ENCODE results near the gene EHD4. TPM values are rescaled to one million over a fixed set of nuclear protein-coding genes. Genes with fewer than 3 reads are reported as not detected.
A peak's percentile ranks its signal among the peaks of the same experiment; 100 is the strongest.

Gene EHD4
- total RNA-seq, 2 donors from 2014 or later: 30.3 to 40.0 TPM

DNA sequence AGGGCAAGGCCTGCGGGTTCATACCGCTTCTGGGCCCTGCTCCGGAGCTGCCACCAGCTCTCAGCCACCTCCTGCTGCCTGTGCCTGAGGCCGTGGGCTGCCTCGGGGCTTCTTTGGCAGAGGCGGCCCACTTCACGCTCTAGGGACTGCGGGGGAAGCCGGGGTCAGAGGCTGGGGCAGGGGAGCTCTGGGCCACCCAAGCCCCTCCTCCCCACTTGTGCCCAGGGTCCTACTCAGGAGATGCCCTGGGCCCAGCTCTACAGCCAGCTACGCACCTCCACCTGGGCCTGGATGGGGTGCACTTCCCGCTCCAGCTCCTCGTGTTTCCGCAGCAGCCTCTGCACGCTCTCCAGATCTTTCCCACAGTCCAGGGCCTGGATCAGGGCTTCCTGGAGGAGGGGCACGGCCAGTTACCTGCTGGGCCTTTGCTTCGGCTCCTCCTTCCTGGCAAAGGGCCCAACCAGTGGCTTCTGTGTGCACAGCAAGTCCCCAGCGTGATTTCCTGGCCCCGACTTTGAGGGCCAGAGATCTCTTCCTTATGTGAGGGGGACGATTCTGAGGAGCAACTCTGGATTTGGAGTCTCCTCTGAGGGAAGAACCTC, 109.7 kb downstream of the EHD4 start:
- Histone ChIP-seq H3K4me3 (no peak overlapping the region), H3K36me3 (no peaks in the 10 kb centered on the region), H3K27ac (no peak overlapping the region), H3K9me3 (no peaks in the 10 kb centered on the region), H3K9ac (ENCODE audit: low read depth in 2 of 2, low read length in 2 of 2) (no peak overlapping the region), H3K27me3 (no peaks in the 10 kb centered on the region), H3K4me1 (no peaks in the 10 kb centered on the region)
- intact Hi-C loops (cut with DNase I): no loop called here
- TF ChIP-seq, protein P1, sequence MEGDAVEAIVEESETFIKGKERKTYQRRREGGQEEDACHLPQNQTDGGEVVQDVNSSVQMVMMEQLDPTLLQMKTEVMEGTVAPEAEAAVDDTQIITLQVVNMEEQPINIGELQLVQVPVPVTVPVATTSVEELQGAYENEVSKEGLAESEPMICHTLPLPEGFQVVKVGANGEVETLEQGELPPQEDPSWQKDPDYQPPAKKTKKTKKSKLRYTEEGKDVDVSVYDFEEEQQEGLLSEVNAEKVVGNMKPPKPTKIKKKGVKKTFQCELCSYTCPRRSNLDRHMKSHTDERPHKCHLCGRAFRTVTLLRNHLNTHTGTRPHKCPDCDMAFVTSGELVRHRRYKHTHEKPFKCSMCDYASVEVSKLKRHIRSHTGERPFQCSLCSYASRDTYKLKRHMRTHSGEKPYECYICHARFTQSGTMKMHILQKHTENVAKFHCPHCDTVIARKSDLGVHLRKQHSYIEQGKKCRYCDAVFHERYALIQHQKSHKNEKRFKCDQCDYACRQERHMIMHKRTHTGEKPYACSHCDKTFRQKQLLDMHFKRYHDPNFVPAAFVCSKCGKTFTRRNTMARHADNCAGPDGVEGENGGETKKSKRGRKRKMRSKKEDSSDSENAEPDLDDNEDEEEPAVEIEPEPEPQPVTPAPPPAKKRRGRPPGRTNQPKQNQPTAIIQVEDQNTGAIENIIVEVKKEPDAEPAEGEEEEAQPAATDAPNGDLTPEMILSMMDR (IDR thresholded peaks at IDR 0.05): no peak
- DNase-seq: peak; percentile 83

DNA sequence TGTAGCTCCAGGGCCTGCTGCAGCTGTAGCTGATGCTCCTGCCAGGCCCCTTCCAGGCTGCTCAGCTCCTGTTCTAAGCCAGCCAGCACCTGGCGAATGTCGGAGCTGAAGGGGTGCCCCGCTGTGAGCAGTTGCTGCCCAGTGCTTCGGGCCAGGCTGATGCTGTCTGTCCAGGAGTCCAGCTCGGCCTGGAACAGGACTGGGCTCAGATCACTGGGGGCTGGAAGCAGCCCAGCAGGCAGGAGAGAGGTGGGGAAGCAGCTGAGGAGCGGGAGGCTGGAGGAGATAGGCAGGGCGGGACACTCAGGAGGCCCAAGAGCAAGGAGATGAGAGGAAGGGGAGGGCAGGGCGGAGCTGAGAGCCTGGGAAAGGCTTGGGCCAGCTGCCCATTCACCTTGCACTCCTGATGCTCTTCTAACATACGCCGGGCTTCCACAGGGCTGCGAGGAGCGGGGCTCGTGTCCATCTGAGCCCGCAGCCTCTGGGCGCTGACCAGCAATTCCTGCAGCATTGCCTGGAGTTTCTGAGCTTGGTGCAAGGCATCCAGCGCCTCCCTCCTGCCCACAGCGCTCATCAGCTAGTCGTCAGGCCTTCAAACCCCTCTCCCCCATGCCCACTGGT, 110.5 kb downstream of the EHD4 start:
- H3K36me3 ChIP-seq: no peaks in the 10 kb centered on the region
- H3K27ac ChIP-seq: no peak overlapping the region
- H3K4me3 ChIP-seq: no peak overlapping the region
- DNase-seq: no peak
- H3K27me3 ChIP-seq: no peaks in the 10 kb centered on the region
- TF ChIP-seq, protein P1 (IDR thresholded peaks at IDR 0.05): no peak
- H3K4me1 ChIP-seq: no peaks in the 10 kb centered on the region
- no peaks in the 10 kb centered on the region for H3K9me3 ChIP-seq
- no peak overlapping the region for H3K9ac ChIP-seq (ENCODE audit: low read depth in 2 of 2, low read length in 2 of 2)
- intact Hi-C loops (cut with DNase I): no loop called here

DNA sequence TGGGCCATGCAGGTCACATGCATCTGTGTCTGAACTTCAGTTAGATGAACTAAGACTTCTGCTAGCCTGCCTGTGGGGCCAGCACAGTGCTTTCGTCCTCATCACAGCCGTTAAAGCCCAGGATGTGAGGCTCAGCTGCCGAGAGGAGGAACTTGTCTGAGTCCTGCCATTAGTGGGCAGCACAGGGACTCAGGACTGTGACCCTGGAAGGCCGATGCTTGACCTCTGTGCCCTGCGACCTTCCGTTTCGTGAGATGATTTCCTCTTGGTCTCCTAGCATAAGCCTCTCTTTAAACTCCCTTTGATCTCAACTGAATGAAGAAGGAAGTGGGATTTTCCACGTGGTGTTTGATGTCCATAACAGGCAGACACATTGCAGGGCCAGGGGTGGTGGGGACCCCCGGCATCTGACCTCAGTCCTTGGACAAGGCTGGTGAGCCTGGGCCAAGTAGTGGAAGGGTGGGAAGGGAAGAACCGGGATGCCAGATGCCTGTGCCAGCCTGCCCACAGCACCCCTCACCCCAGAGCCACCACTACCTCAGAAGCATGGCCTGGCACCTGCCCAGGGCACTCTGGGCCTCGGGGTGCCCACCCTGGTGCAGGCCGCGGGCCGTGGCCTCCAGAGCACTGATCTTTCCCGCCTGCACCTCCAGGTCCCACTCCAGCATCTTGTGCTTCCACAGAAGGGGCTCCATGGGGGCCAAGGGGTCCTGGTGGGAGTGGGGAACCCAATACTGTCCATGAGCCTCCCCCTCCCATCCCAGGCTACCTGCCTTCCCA, 112.1 kb downstream of the EHD4 start:
- H3K4me3 ChIP-seq: no peak overlapping the region
- intact Hi-C loops (cut with DNase I): no loop called here
- no peaks in the 10 kb centered on the region for H3K9me3 ChIP-seq
- H3K4me1 ChIP-seq: no peaks in the 10 kb centered on the region
- H3K9ac ChIP-seq (ENCODE audit: low read depth in 2 of 2, low read length in 2 of 2): no peak overlapping the region
- H3K36me3 ChIP-seq: no peaks in the 10 kb centered on the region
- no peak for DNase-seq
- no peak overlapping the region for H3K27ac ChIP-seq
- TF ChIP-seq, protein P1 (IDR thresholded peaks at IDR 0.05): no peak
- no peaks in the 10 kb centered on the region for H3K27me3 ChIP-seq

DNA sequence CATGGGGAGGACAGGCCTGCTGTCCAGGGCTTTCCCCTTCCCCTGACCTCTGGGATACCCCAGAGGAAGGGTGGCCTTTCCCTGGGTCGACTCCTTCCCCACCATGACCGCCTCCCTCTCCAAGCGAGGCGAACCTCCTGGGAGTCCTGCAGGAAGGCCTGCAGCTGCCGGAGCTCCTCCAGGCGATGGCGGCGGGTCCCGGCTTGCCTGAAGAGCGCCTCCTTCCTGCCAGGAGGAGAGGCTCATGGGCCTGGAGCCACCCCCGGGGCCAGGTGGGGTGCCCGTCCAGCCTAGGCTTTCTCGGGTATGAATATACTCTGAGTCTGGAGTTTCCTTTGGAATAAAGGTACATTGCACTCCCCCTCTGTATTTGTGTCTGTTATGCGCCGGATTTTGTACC, 113.6 kb downstream of the EHD4 start:
- Histone ChIP-seq H3K36me3 (no peaks in the 10 kb centered on the region), H3K4me3 (no peak overlapping the region), H3K4me1 (no peaks in the 10 kb centered on the region), H3K27me3 (no peaks in the 10 kb centered on the region), H3K9me3 (no peaks in the 10 kb centered on the region), H3K27ac (no peak overlapping the region), H3K9ac (ENCODE audit: low read depth in 2 of 2, low read length in 2 of 2) (no peak overlapping the region)
- TF ChIP-seq, protein P1 (IDR thresholded peaks at IDR 0.05): no peak
- intact Hi-C loops (cut with DNase I): no loop called here
- DNase-seq: no peak

DNA sequence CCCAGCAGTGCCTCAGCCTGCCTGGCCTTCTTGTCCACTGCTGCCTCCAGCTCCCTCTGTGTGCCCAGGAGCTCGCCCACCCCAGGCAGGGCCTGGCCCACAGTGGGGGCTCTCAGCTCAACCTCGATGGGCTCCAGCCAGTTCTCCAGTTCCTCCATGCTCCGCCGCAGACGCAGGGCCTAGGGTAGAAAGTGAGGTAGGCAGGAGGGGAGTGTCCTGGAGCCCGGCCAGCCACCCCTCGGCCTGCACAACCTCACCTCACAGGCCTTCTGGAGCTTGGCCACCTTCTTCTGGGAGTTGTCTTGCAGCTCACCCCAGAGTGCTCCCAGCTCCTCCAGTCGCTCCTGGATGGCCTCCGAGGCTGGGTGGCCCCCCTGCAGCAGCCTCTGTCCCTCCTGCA, 115.0 kb downstream of the EHD4 start:
- Histone ChIP-seq H3K4me1 (no peaks in the 10 kb centered on the region), H3K27ac (no peak overlapping the region), H3K9ac (ENCODE audit: low read depth in 2 of 2, low read length in 2 of 2) (no peak overlapping the region), H3K9me3 (no peaks in the 10 kb centered on the region), H3K4me3 (no peak overlapping the region), H3K36me3 (no peaks in the 10 kb centered on the region), H3K27me3 (no peaks in the 10 kb centered on the region)
- TF ChIP-seq, protein P1 (IDR thresholded peaks at IDR 0.05): no peak
- no peak for DNase-seq
- intact Hi-C loops (cut with DNase I): no loop called here
